ENCODE results near the gene MT1H. TPM values are rescaled to one million over a fixed set of nuclear protein-coding genes. Genes with fewer than 3 reads are reported as not detected.
"Not testable (repeated sequence)": the region's sequence is repeated elsewhere in the genome, so short reads cannot be mapped to it uniquely, and the experiment has no call there.

The MT1H gene
- total and polyA plus RNA-seq, 2 donors (not counting 1 experiment from before 2014, with no cell fraction given), result not detected

- peaks cover 83% of the 10 kb centered on the region for H3K27me3 Mint-ChIP-seq
- CTCF ChIA-PET; H3K9ac ChIP-seq (ENCODE audit: low read length); H3K27ac ChIP-seq (ENCODE audit: low read length in 2 of 2); POLR2A ChIA-PET; H3K4me3 Mint-ChIP-seq; H3K4me2 ChIP-seq (replicated peaks; ENCODE audit: low read depth, low read length, poor library complexity, severe bottlenecking); intact Hi-C loops (cut with micrococcal nuclease); ATAC-seq (ENCODE audit: low read depth); H3K9me3 Mint-ChIP-seq (ENCODE audit: insufficient read depth); H2AFZ ChIP-seq (ENCODE audit: insufficient read depth, low read depth, low read length, poor library complexity, severe bottlenecking); H3K27ac Mint-ChIP-seq; H3K79me2 ChIP-seq (ENCODE audit: control insufficient read depth, insufficient read depth, low read length); H3K36me3 ChIP-seq (replicated peaks in 1 of 2; ENCODE audit: control extremely low read depth in 1 of 2, control insufficient read depth in 1 of 2, extremely low read depth in 1 of 2, insufficient read depth in 2 of 2, low read length in 1 of 2); H3K9me3 ChIP-seq (ENCODE audit: control extremely low read depth in 1 of 3, control insufficient read depth in 2 of 3, insufficient read depth in 1 of 3, low read length in 2 of 3); DNase-seq; H4K20me1 ChIP-seq (ENCODE audit: control insufficient read depth, insufficient read depth, low read length, poor library complexity, severe bottlenecking); H3K4me3 ChIP-seq (ENCODE audit: control extremely low read depth in 1 of 5, extremely low read depth in 1 of 5, insufficient read depth in 1 of 5, low read depth in 2 of 5, low read length in 4 of 5): not testable (repeated sequence)
- H3K4me1 Mint-ChIP-seq, result peaks cover 18% of the 10 kb centered on the region
- H3K4me1 ChIP-seq (ENCODE audit: control insufficient read depth in 2 of 2, insufficient read depth in 2 of 2, low read length in 2 of 2), result peaks cover 16 to 19% of the 10 kb centered on the region in 2 donors
- peaks cover 0 to 74% (median 36%) of the 10 kb centered on the region in 4 experiments for H3K27me3 ChIP-seq (replicated peaks in 1 of 4; ENCODE audit: control extremely low read depth in 1 of 4, control insufficient read depth in 3 of 4, insufficient read depth in 4 of 4, low read length in 3 of 4)
- no CpG with 5 or more reads among the region's 8 CpGs for WGBS (ENCODE audit: insufficient coverage)
These were observed 4.0 kb upstream of the MT1H start for GRCh38 chr16:56665286-56666261.

- DNase-seq (no peak), ATAC-seq (ENCODE audit: low read depth) (no peak)
- no peak for TF ChIP-seq EZH2 (IDR thresholded peaks at IDR 0.05; ENCODE audit: borderline replicate concordance, insufficient read depth, low read depth, low read length, poor library complexity, severe bottlenecking)
- TF ChIP-seq CTCF (IDR thresholded peaks at IDR 0.05), result no peak
- Histone ChIP-seq H3K9ac (ENCODE audit: low read length) (no peak within 1 kb of the TSS), H3K79me2 (ENCODE audit: control insufficient read depth, insufficient read depth, low read length) (no peaks in the 10 kb centered on the region), H3K36me3 (replicated peaks in 1 of 2; ENCODE audit: control extremely low read depth in 1 of 2, control insufficient read depth in 1 of 2, extremely low read depth in 1 of 2, insufficient read depth in 2 of 2, low read length in 1 of 2) (no peaks in the 10 kb centered on the region), H2AFZ (ENCODE audit: insufficient read depth, low read depth, low read length, poor library complexity, severe bottlenecking) (no peak within 1 kb of the TSS), H3K27ac (ENCODE audit: low read length in 2 of 2) (no peak within 1 kb of the TSS), H3K27me3 (replicated peaks in 1 of 4; ENCODE audit: control extremely low read depth in 1 of 4, control insufficient read depth in 3 of 4, insufficient read depth in 4 of 4, low read length in 3 of 4) (peaks cover 0 to 76% (median 39%) of the 10 kb centered on the region in 4 experiments), H3K4me2 (replicated peaks; ENCODE audit: low read depth, low read length, poor library complexity, severe bottlenecking) (no peak within 1 kb of the TSS), H3K4me1 (ENCODE audit: control insufficient read depth in 2 of 2, insufficient read depth in 2 of 2, low read length in 2 of 2) (peaks cover 11 to 13% of the 10 kb centered on the region in 2 donors), H3K9me3 (ENCODE audit: control extremely low read depth in 1 of 3, control insufficient read depth in 2 of 3, insufficient read depth in 1 of 3, low read length in 2 of 3) (peaks cover 0 to 4% (median 0%) of the 10 kb centered on the region in 3 donors), H3K4me3 (ENCODE audit: control extremely low read depth in 1 of 5, extremely low read depth in 1 of 5, insufficient read depth in 1 of 5, low read depth in 2 of 5, low read length in 4 of 5) (no peak within 1 kb of the TSS), H4K20me1 (ENCODE audit: control insufficient read depth, insufficient read depth, low read length, poor library complexity, severe bottlenecking) (no peaks in the 10 kb centered on the region)
- Mint-ChIP-seq H3K27ac (no peak within 1 kb of the TSS), H3K27me3 (peaks cover 87% of the 10 kb centered on the region), H3K4me1 (peaks cover 14% of the 10 kb centered on the region), H3K4me3 (no peak within 1 kb of the TSS), H3K9me3 (ENCODE audit: insufficient read depth) (no peaks in the 10 kb centered on the region)
- ChIA-PET POLR2A (no interaction called here), CTCF (no interaction called here)
- WGBS (ENCODE audit: insufficient coverage), result 8% methylated on average over 44 of the region's 46 CpGs
- intact Hi-C loops (cut with micrococcal nuclease), result no loop called here
These were observed 1.7 kb upstream of the MT1H start, which contains the start of gene MT1G for GRCh38 chr16:56667581-56668571. Gene MT1G, minus strand, starts transcription at chr16:56668065. Its CDS starts 72 bp downstream, at chr16:56667993.

Data from B cell (primary cell).